ENCODE results near the gene CCDC102A. TPM values are rescaled to one million over a fixed set of nuclear protein-coding genes. Genes with fewer than 3 reads are reported as not detected.

The CCDC102A gene
- polyA plus RNA-seq, 2 of the 4 experiments (the other 2 are of a cell fraction) = 8.0 to 8.3 TPM

GRCh38 chr16:57566436-57566835, 30.1 kb upstream of the CCDC102A start (continued):
- TF ChIP-seq E2F6 (IDR thresholded peaks at IDR 0.05; ENCODE audit: borderline replicate concordance, low read depth) = no peak
- TF ChIP-seq RFX5 (IDR thresholded peaks at IDR 0.05) = no peak
- no peak for TF ChIP-seq EHF (CRISPR knock-in tag; IDR thresholded peaks at IDR 0.05)
- TF ChIP-seq RCOR1 (IDR thresholded peaks at IDR 0.05; ENCODE audit: low read depth, low read length) = no peak
- no peak for TF ChIP-seq HOXB5 (CRISPR knock-in tag; IDR thresholded peaks at IDR 0.05)
- no peak for TF ChIP-seq SREBF2 (IDR thresholded peaks at IDR 0.05)

GRCh38 chr16:57565461-57565860, 29.1 kb upstream of the CCDC102A start:
- Histone ChIP-seq H3K4me2 (no peak overlapping the region), H3K27ac (peak overlapping the region in 1 of 2 experiments; percentile 11; a peak in 1 of 6 replicates), H3K9me3 (peaks cover 11% of the 10 kb centered on the region; the same call in 2 of the 3 replicates), H3K4me1 (0 out of 3 replicates have a peak, but pooled peaks cover 5% of the 10 kb centered on the region), H3K4me3 (no peak overlapping the region)
- DNase-seq (ENCODE audit: low read depth in 1 of 2, low spot score in 1 of 2) (no peak), ATAC-seq (peak; percentile 16 to 28; a peak in 2 of 6 replicates), FAIRE-seq (no peak)
- WGBS (ENCODE audit: missing lambda C conversion rate) = 57% methylated on average over 2 of the region's 3 CpGs
- CTCF ChIA-PET = interaction anchor here (0.9 to 4.8 kb wide), 6 partner anchors 11 to 83 kb away, joined by 3 to 50 read pairs (median 8); no protein-coding TSS in a partner anchor
- POLR2A ChIA-PET = no interaction called here
- no peak for TF ChIP-seq RCOR1 (IDR thresholded peaks at IDR 0.05; ENCODE audit: low read depth, low read length)
- no peak for TF ChIP-seq RARB (CRISPR knock-in tag; IDR thresholded peaks at IDR 0.05)
- TF ChIP-seq POLR2AphosphoS2 (conservative IDR thresholded peaks at IDR 0.05; ENCODE audit: low read length) = no peak
- TF ChIP-seq FOSL2 (IDR thresholded peaks at IDR 0.05) = no peak
- TF ChIP-seq FOSL2 (CRISPR knock-in tag; IDR thresholded peaks at IDR 0.05) = no peak
- TF ChIP-seq SMC3 (IDR thresholded peaks at IDR 0.05) = no peak
- TF ChIP-seq MAFK (IDR thresholded peaks at IDR 0.05; ENCODE audit: partially characterized antibody) = no peak
- TF ChIP-seq HOXA7 (CRISPR knock-in tag; IDR thresholded peaks at IDR 0.05) = no peak
- no peak for TF ChIP-seq CBX2 (IDR thresholded peaks at IDR 0.05; ENCODE audit: borderline replicate concordance, low read depth)
- no peak for TF ChIP-seq MYC (IDR thresholded peaks at IDR 0.05; ENCODE audit: borderline replicate concordance, low read length)
- no peak for TF ChIP-seq TP53 (CRISPR knock-in tag; IDR thresholded peaks at IDR 0.05)
- no peak for TF ChIP-seq FOSB (CRISPR knock-in tag; IDR thresholded peaks at IDR 0.05)
- no peak for TF ChIP-seq ZSCAN20 (CRISPR knock-in tag; IDR thresholded peaks at IDR 0.05)
- TF ChIP-seq FOXS1 (CRISPR knock-in tag; IDR thresholded peaks at IDR 0.05) = no peak
- no peak for TF ChIP-seq EHF (CRISPR knock-in tag; IDR thresholded peaks at IDR 0.05)
- TF ChIP-seq, protein P1, sequence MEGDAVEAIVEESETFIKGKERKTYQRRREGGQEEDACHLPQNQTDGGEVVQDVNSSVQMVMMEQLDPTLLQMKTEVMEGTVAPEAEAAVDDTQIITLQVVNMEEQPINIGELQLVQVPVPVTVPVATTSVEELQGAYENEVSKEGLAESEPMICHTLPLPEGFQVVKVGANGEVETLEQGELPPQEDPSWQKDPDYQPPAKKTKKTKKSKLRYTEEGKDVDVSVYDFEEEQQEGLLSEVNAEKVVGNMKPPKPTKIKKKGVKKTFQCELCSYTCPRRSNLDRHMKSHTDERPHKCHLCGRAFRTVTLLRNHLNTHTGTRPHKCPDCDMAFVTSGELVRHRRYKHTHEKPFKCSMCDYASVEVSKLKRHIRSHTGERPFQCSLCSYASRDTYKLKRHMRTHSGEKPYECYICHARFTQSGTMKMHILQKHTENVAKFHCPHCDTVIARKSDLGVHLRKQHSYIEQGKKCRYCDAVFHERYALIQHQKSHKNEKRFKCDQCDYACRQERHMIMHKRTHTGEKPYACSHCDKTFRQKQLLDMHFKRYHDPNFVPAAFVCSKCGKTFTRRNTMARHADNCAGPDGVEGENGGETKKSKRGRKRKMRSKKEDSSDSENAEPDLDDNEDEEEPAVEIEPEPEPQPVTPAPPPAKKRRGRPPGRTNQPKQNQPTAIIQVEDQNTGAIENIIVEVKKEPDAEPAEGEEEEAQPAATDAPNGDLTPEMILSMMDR (IDR thresholded peaks at IDR 0.05) = no peak
- no peak for TF ChIP-seq HMGXB4 (CRISPR knock-in tag; IDR thresholded peaks at IDR 0.05; ENCODE audit: borderline replicate concordance)
- TF ChIP-seq HOXB13 (CRISPR knock-in tag; IDR thresholded peaks at IDR 0.05; ENCODE audit: low read depth) = no peak
- no peak for TF ChIP-seq CHD2 (IDR thresholded peaks at IDR 0.05; ENCODE audit: low read length, partially characterized antibody)

All from A549 (cell line).